Measurements from ENCODE around the gene ABHD17C.

Gene ABHD17C

GRCh38 chr15:80778964-80779657 lies 84.0 kb downstream of the ABHD17C start, which contains the start of gene CEMIP:
Gene CEMIP, plus strand, starts transcription at chr15:80779370. Its CDS starts 94,510 bp downstream, at chr15:80873880.
- H3K36me3 Mint-ChIP-seq (ENCODE audit: low read depth): no peaks in the 10 kb centered on the region
- peaks cover 67% of the 10 kb centered on the region for H3K27me3 Mint-ChIP-seq (ENCODE audit: low read depth)
- H3K9me3 Mint-ChIP-seq: no peaks in the 10 kb centered on the region
- H3K4me3 Mint-ChIP-seq: peak within 1 kb of the TSS; percentile 79 to 89 (median 84)
- H3K4me1 Mint-ChIP-seq: peaks cover 37% of the 10 kb centered on the region
- no peak within 1 kb of the TSS for H3K27ac Mint-ChIP-seq
- TF ChIP-seq, protein P1, sequence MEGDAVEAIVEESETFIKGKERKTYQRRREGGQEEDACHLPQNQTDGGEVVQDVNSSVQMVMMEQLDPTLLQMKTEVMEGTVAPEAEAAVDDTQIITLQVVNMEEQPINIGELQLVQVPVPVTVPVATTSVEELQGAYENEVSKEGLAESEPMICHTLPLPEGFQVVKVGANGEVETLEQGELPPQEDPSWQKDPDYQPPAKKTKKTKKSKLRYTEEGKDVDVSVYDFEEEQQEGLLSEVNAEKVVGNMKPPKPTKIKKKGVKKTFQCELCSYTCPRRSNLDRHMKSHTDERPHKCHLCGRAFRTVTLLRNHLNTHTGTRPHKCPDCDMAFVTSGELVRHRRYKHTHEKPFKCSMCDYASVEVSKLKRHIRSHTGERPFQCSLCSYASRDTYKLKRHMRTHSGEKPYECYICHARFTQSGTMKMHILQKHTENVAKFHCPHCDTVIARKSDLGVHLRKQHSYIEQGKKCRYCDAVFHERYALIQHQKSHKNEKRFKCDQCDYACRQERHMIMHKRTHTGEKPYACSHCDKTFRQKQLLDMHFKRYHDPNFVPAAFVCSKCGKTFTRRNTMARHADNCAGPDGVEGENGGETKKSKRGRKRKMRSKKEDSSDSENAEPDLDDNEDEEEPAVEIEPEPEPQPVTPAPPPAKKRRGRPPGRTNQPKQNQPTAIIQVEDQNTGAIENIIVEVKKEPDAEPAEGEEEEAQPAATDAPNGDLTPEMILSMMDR (IDR thresholded peaks at IDR 0.05; ENCODE audit: unreplicated experiment in 3 of 3): peak; percentile 82 to 90 (median 88)

DNA sequence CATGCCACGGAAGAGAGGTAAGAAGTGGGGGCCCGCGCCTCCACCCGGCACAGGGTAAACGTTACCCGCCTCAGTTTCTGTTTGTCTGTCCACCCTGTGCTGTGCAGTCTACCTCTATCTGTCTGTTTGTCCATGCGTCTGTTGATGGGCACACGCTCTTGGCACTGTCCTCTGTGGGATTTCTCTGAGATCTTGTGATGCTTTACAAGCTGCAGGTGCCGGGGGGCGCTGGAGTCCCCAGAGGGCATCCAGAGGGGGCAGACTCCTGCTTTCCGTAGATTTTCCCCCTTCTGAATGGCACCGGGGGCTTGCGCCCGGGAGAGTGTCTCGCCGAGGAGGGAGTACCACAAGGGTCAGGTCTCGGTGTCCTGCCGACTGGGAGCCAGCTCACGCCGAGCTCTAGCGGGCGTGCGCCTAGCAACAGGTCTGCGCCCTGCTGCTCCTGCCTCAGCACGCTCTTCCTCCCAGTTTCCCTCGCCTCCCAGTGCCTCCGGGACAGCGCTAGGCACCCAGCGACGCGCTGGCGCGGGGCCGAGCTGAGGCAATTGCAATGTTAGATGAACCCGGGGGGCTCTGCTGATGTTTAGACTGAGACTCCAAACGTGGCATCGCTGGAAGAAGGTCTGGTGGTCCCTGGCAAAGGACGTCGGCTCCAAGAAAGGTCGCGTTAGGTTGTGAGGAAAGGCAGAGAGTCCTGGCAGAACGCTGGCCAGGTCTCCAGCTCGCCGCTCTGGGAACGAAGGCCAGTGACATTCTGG lies 84.7 kb downstream of the ABHD17C start:
- Mint-ChIP-seq H3K4me1 (peaks cover 34% of the 10 kb centered on the region), H3K36me3 (ENCODE audit: low read depth) (no peaks in the 10 kb centered on the region), H3K9me3 (no peaks in the 10 kb centered on the region), H3K27me3 (ENCODE audit: low read depth) (peaks cover 73% of the 10 kb centered on the region), H3K4me3 (peak overlapping the region; percentile 79 to 89 (median 84)), H3K27ac (no peak overlapping the region)
- TF ChIP-seq, protein P1 (IDR thresholded peaks at IDR 0.05; ENCODE audit: unreplicated experiment in 3 of 3): no peak

GRCh38 chr15:80780416-80781221 lies 85.5 kb downstream of the ABHD17C start:
- Mint-ChIP-seq H3K27ac (no peak overlapping the region), H3K4me1 (peaks cover 33% of the 10 kb centered on the region), H3K27me3 (ENCODE audit: low read depth) (peaks cover 80% of the 10 kb centered on the region), H3K36me3 (ENCODE audit: low read depth) (no peaks in the 10 kb centered on the region), H3K9me3 (no peaks in the 10 kb centered on the region), H3K4me3 (peak overlapping the region; percentile 79 to 89 (median 84))
- TF ChIP-seq, protein P1 (IDR thresholded peaks at IDR 0.05; ENCODE audit: unreplicated experiment in 3 of 3): no peak

- Mint-ChIP-seq H3K9me3 (no peaks in the 10 kb centered on the region), H3K4me1 (peaks cover 8% of the 10 kb centered on the region), H3K27me3 (ENCODE audit: low read depth) (peaks cover 74% of the 10 kb centered on the region), H3K4me3 (no peak overlapping the region), H3K36me3 (ENCODE audit: low read depth) (no peaks in the 10 kb centered on the region), H3K27ac (no peak overlapping the region)
- TF ChIP-seq, protein P1 (IDR thresholded peaks at IDR 0.05; ENCODE audit: unreplicated experiment in 3 of 3): no peak
Measured at GRCh38 chr15:80783260-80783659, 88.2 kb downstream of the ABHD17C start.

- Mint-ChIP-seq H3K4me3 (no peak overlapping the region), H3K9me3 (no peaks in the 10 kb centered on the region), H3K36me3 (ENCODE audit: low read depth) (no peaks in the 10 kb centered on the region), H3K27ac (no peak overlapping the region), H3K4me1 (no peaks in the 10 kb centered on the region), H3K27me3 (ENCODE audit: low read depth) (peaks cover 57% of the 10 kb centered on the region)
- TF ChIP-seq, protein P1 (IDR thresholded peaks at IDR 0.05; ENCODE audit: unreplicated experiment in 3 of 3): no peak
Measured at GRCh38 chr15:80785335-80785734, 90.2 kb downstream of the ABHD17C start.

All from nephron (organoid).